Mononuclear cell (primary cell): ENCODE measurements around the gene PPM1B. TPM values are rescaled to one million over a fixed set of nuclear protein-coding genes. Genes with fewer than 3 reads are reported as not detected.
"Not testable (repeated sequence)": the region's sequence is repeated elsewhere in the genome, so short reads cannot be mapped to it uniquely, and the experiment has no call there.

ENCODE experiments used
- H3K27me3 ChIP-seq: 2 replicates; pipeline ENCODE4 v1.6.0; 2011; ENCODE audit warnings: low read length, control low read depth; ENCODE audit not compliant: insufficient read depth
- H3K4me1 ChIP-seq: 2 replicates; pipeline ENCODE4 v1.5.1; 2011; ENCODE audit warnings: mild to moderate bottlenecking, low read length, control low read depth; ENCODE audit not compliant: insufficient read depth
- H3K4me3 ChIP-seq: 2 replicates; pipeline ENCODE4 v1.5.1; 2011; ENCODE audit warnings: mild to moderate bottlenecking, low read length, moderate library complexity
- H3K9me3 ChIP-seq: 2 replicates; pipeline ENCODE4 v1.5.1; 2011; ENCODE audit warnings: low read depth, mild to moderate bottlenecking, control low read depth, low read length
- total RNA-seq: library from RNA; depleted of rRNA; stranded (reverse); fragments of >200 nt; gene quantifications from one replicate; pipeline ENCODE4 v1.2.3, GENCODE V29; 2012

The PPM1B gene
- total RNA-seq, 1 donor, result 112 TPM

- H3K27me3 ChIP-seq, result no peaks in the 10 kb centered on the region
- H3K4me3 ChIP-seq, result no peak overlapping the region
- H3K9me3 ChIP-seq, result no peaks in the 10 kb centered on the region
- H3K4me1 ChIP-seq, result peaks cover 6% of the 10 kb centered on the region
These were observed 76.6 kb downstream of the PPM1B start for GRCh38 chr2:44245083-44245861.

GRCh38 chr2:44246436-44246835 is 77.8 kb downstream of the PPM1B start:
- no peaks in the 10 kb centered on the region for H3K27me3 ChIP-seq
- H3K4me3 ChIP-seq, result no peak overlapping the region
- no peaks in the 10 kb centered on the region for H3K9me3 ChIP-seq
- peaks cover 6% of the 10 kb centered on the region for H3K4me1 ChIP-seq

GRCh38 chr2:44246840-44247369 is 78.2 kb downstream of the PPM1B start:
- Histone ChIP-seq H3K9me3 (no peaks in the 10 kb centered on the region), H3K4me3 (no peak overlapping the region), H3K27me3 (no peaks in the 10 kb centered on the region), H3K4me1 (peaks cover 6% of the 10 kb centered on the region)

- Histone ChIP-seq H3K27me3 (no peaks in the 10 kb centered on the region), H3K4me3 (no peak overlapping the region), H3K9me3 (peaks cover 2% of the 10 kb centered on the region), H3K4me1 (peaks cover 6% of the 10 kb centered on the region)
These were observed 79.2 kb downstream of the PPM1B start for GRCh38 chr2:44247924-44248323.

- not testable (repeated sequence) for H3K9me3 ChIP-seq, H3K27me3 ChIP-seq, H3K4me3 ChIP-seq, H3K4me1 ChIP-seq
These were observed 80.6 kb downstream of the PPM1B start for GRCh38 chr2:44249269-44249668.

- Histone ChIP-seq H3K4me1 (no peaks in the 10 kb centered on the region), H3K9me3 (peaks cover 4% of the 10 kb centered on the region), H3K4me3 (no peak overlapping the region), H3K27me3 (no peaks in the 10 kb centered on the region)
These were observed 81.7 kb downstream of the PPM1B start for GRCh38 chr2:44250376-44250775.

GRCh38 chr2:44254023-44254422 is 85.3 kb downstream of the PPM1B start:
- H3K9me3 ChIP-seq, result peaks cover 4% of the 10 kb centered on the region
- H3K4me3 ChIP-seq, result no peak overlapping the region
- H3K27me3 ChIP-seq, result no peaks in the 10 kb centered on the region
- H3K4me1 ChIP-seq, result no peaks in the 10 kb centered on the region

GRCh38 chr2:44255704-44256103 is 87.0 kb downstream of the PPM1B start:
- H3K4me1 ChIP-seq, H3K4me3 ChIP-seq, H3K9me3 ChIP-seq, H3K27me3 ChIP-seq: not testable (repeated sequence)

- H3K4me3 ChIP-seq, H3K9me3 ChIP-seq, H3K4me1 ChIP-seq, H3K27me3 ChIP-seq: not testable (repeated sequence)
These were observed 89.1 kb downstream of the PPM1B start for GRCh38 chr2:44257802-44258201.

- H3K4me1 ChIP-seq, result no peaks in the 10 kb centered on the region
- no peaks in the 10 kb centered on the region for H3K27me3 ChIP-seq
- H3K9me3 ChIP-seq, result no peaks in the 10 kb centered on the region
- H3K4me3 ChIP-seq, result no peak overlapping the region
These were observed 98.7 kb downstream of the PPM1B start for GRCh38 chr2:44267269-44267795.

- H3K4me3 ChIP-seq, result no peak overlapping the region
- H3K9me3 ChIP-seq, result no peaks in the 10 kb centered on the region
- no peaks in the 10 kb centered on the region for H3K4me1 ChIP-seq
- no peaks in the 10 kb centered on the region for H3K27me3 ChIP-seq
These were observed 99.3 kb downstream of the PPM1B start for GRCh38 chr2:44267796-44268648.

- no peaks in the 10 kb centered on the region for H3K4me1 ChIP-seq
- no peaks in the 10 kb centered on the region for H3K27me3 ChIP-seq
These were observed 101.2 kb downstream of the PPM1B start for GRCh38 chr2:44269831-44270230.

GRCh38 chr2:44271296-44271695 is 102.6 kb downstream of the PPM1B start:
- H3K27me3 ChIP-seq, result no peaks in the 10 kb centered on the region
- no peaks in the 10 kb centered on the region for H3K9me3 ChIP-seq
- no peak overlapping the region for H3K4me3 ChIP-seq
- H3K4me1 ChIP-seq, result no peaks in the 10 kb centered on the region

More at GRCh38 chr2:44269831-44270230, 101.2 kb downstream of the PPM1B start:
- H3K4me3 ChIP-seq, result no peak overlapping the region
- no peaks in the 10 kb centered on the region for H3K9me3 ChIP-seq

- Histone ChIP-seq H3K4me1 (no peaks in the 10 kb centered on the region), H3K27me3 (no peaks in the 10 kb centered on the region), H3K9me3 (no peaks in the 10 kb centered on the region), H3K4me3 (no peak overlapping the region)
These were observed 104.4 kb downstream of the PPM1B start for GRCh38 chr2:44273076-44273475.

GRCh38 chr2:44273596-44273995 is 104.9 kb downstream of the PPM1B start:
- no peaks in the 10 kb centered on the region for H3K4me1 ChIP-seq
- no peaks in the 10 kb centered on the region for H3K27me3 ChIP-seq
- H3K9me3 ChIP-seq, result no peaks in the 10 kb centered on the region
- no peak overlapping the region for H3K4me3 ChIP-seq
